Nephron (organoid): ENCODE measurements around the gene DLG1.

Source experiments
- H3K27ac Mint-ChIP-seq, 3 experiments: 2 replicates each; pipeline ENCODE4 v1.8.0; 2020; ENCODE audit warnings: mixed read lengths in 3 of 3, mild to moderate bottlenecking in 2 of 3, moderate library complexity in 1 of 3
- H3K27me3 Mint-ChIP-seq: 2 replicates; pipeline ENCODE4 v1.8.0; 2021; ENCODE audit warnings: low read depth, mild to moderate bottlenecking, moderate library complexity, mixed read lengths
- H3K36me3 Mint-ChIP-seq: 2 replicates; pipeline ENCODE4 v1.8.0; 2020; ENCODE audit warnings: low read depth, mixed read lengths
- H3K4me1 Mint-ChIP-seq: 2 replicates; pipeline ENCODE4 v1.8.0; 2020; ENCODE audit warnings: mixed read lengths
- H3K4me3 Mint-ChIP-seq, 3 experiments: 2 replicates each; pipeline ENCODE4 v1.8.0; 2020; ENCODE audit warnings: mild to moderate bottlenecking in 3 of 3, mixed read lengths in 3 of 3, moderate library complexity in 2 of 3
- H3K9me3 Mint-ChIP-seq: 2 replicates; pipeline ENCODE4 v1.8.0; 2020; ENCODE audit warnings: mixed read lengths
- TF ChIP-seq, protein P1 (sequence below), 3 experiments: fragments of 200-600 bp; sonication (generic); IDR thresholded peaks; one replicate each; pipeline ENCODE4 v1.5.0; 2021; ENCODE audit warnings: antibody characterized with exemption in 3 of 3; ENCODE audit not compliant: unreplicated experiment in 3 of 3

Gene DLG1

DNA sequence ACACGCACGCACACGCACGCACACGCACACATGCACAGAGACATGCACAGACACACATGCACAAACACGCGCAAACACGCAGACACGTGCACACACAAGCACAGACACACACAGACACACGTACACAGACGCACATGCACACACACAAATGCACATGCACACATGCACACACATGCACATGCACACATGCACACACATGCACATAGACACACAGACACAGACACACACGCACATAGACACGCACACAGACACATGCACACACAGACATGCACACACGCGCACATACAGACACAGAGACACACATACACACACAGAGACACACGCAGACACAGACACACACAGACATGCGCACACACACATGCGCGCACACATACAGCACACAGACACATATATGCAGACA, 303.4 kb downstream of the DLG1 start:
- no peaks in the 10 kb centered on the region for H3K9me3 Mint-ChIP-seq
- TF ChIP-seq, protein P1, sequence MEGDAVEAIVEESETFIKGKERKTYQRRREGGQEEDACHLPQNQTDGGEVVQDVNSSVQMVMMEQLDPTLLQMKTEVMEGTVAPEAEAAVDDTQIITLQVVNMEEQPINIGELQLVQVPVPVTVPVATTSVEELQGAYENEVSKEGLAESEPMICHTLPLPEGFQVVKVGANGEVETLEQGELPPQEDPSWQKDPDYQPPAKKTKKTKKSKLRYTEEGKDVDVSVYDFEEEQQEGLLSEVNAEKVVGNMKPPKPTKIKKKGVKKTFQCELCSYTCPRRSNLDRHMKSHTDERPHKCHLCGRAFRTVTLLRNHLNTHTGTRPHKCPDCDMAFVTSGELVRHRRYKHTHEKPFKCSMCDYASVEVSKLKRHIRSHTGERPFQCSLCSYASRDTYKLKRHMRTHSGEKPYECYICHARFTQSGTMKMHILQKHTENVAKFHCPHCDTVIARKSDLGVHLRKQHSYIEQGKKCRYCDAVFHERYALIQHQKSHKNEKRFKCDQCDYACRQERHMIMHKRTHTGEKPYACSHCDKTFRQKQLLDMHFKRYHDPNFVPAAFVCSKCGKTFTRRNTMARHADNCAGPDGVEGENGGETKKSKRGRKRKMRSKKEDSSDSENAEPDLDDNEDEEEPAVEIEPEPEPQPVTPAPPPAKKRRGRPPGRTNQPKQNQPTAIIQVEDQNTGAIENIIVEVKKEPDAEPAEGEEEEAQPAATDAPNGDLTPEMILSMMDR (IDR thresholded peaks at IDR 0.05; ENCODE audit: unreplicated experiment in 3 of 3): no peak
- H3K36me3 Mint-ChIP-seq: no peaks in the 10 kb centered on the region
- H3K27ac Mint-ChIP-seq: no peak overlapping the region
- peaks cover 3% of the 10 kb centered on the region for H3K27me3 Mint-ChIP-seq
- H3K4me3 Mint-ChIP-seq: no peak overlapping the region
- H3K4me1 Mint-ChIP-seq: peaks cover 8% of the 10 kb centered on the region

DNA sequence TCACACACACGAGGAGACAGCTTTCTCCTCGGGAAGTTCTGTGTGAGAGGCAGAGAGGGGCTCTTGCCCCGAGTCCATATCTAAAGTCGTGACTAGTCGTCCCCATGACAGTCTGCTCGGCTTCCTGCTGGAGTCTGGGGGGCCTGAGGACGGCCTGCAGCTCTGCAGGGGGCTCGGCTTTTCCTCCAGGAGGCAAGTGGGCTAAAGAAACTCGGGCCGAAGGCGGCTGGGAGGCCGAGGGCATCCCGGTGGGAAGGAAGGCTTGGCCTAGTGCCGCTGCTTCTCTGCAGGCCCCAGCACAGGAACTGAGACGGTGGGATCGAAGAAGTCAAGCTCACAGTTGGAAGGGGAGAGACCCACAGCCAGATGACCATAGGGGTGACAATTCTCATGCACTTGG, 304.4 kb downstream of the DLG1 start:
- Mint-ChIP-seq H3K27ac (peak overlapping the region in 1 of 3 experiments; percentile 44), H3K4me1 (peaks cover 8% of the 10 kb centered on the region), H3K9me3 (no peaks in the 10 kb centered on the region), H3K36me3 (no peaks in the 10 kb centered on the region), H3K27me3 (no peaks in the 10 kb centered on the region), H3K4me3 (no peak overlapping the region)
- TF ChIP-seq, protein P1 (IDR thresholded peaks at IDR 0.05; ENCODE audit: unreplicated experiment in 3 of 3): no peak
